GM12878 (cell line): ENCODE results near the gene DNAH5. TPM values are rescaled to one million over a fixed set of nuclear protein-coding genes. Genes with fewer than 3 reads are reported as not detected.

ENCODE experiments used
- BACH1 ChIP-seq: fragments of 450-650 bp; IDR thresholded peaks from 2 replicates; pipeline ENCODE4 v1.6.1; 2017; ENCODE audit warnings: mild to moderate bottlenecking, borderline replicate concordance
- BCLAF1 ChIP-seq: fragments of 450-650 bp; IDR thresholded peaks from 2 replicates; pipeline ENCODE4 v1.6.1; 2017; ENCODE audit warnings: antibody characterized with exemption, mild to moderate bottlenecking, moderate library complexity
- GATAD2B ChIP-seq: fragments of 450-650 bp; conservative IDR thresholded peaks from 2 replicates; pipeline ENCODE4 v1.6.1; 2017; ENCODE audit warnings: low read depth, mild to moderate bottlenecking, moderate library complexity
- HDAC2 ChIP-seq: fragments of 200-600 bp; sonication (generic); IDR thresholded peaks from 2 replicates; pipeline ENCODE4 v1.6.1; 2017
- MEF2B ChIP-seq: fragments of 450-650 bp; IDR thresholded peaks from 2 replicates; pipeline ENCODE4 v1.6.1; 2018; ENCODE audit warnings: mild to moderate bottlenecking, moderate library complexity; ENCODE audit not compliant: partially characterized antibody, poor library complexity, severe bottlenecking
- NFYB ChIP-seq: IDR thresholded peaks from 2 replicates; pipeline ENCODE4 v1.6.1; 2011; ENCODE audit warnings: low read depth, mild to moderate bottlenecking, low read length, improper control_type of control experiment, moderate library complexity; ENCODE audit not compliant: insufficient read depth
- USF1 ChIP-seq: IDR thresholded peaks from 2 replicates; pipeline ENCODE4 v1.6.1; 2011; ENCODE audit warnings: borderline replicate concordance, low read depth, mild to moderate bottlenecking, moderate library complexity, mixed read lengths, low read length; ENCODE audit not compliant: insufficient read depth; ENCODE audit errors: extremely low read length
- ZNF217 ChIP-seq: fragments of 450-650 bp; IDR thresholded peaks from 2 replicates; pipeline ENCODE4 v1.6.1; 2017; ENCODE audit warnings: antibody characterized with exemption, mild to moderate bottlenecking
- polyA plus RNA-seq, 11 experiments: library from polyadenylated mRNA; depleted of rRNA in 4 of 11; unstranded in 6 of 11; stranded (reverse) in 5 of 11; fragments of >200 nt; fragmentation: Nextera tagmentation in 4 of 11; fragmentation: Illumina TruSeq in 1 of 11; extraction: Ambion mirVana in 4 of 11; extraction: Trizol in 1 of 11; gene quantifications; 1 replicate in 1 of 11; 2 replicates in 10 of 11; pipeline versions ENCODE4 v1.2.1 to v1.2.3, GENCODE V29; 2011 to 2016; ENCODE audit warnings: inconsistent platforms in 2 of 11, missing spikeins in 2 of 11, low read depth in 1 of 11
- total RNA-seq, 4 experiments: library from RNA; depleted of rRNA in 3 of 4; stranded (reverse); fragments of >200 nt in 3 of 4; fragmentation: Illumina TruSeq in 1 of 4; extraction: Trizol in 1 of 4; gene quantifications; 2 replicates each; pipeline versions ENCODE4 v1.2.1 to v1.2.3, GENCODE V29; 2013 to 2021
- TF ChIP-seq, protein P1 (sequence below): fragments of 450-650 bp; IDR thresholded peaks from 2 replicates; pipeline ENCODE4 v1.6.1; 2017; ENCODE audit warnings: mild to moderate bottlenecking, low read depth, inconsistent platforms; ENCODE audit not compliant: poor library complexity, severe bottlenecking

The DNAH5 gene
- total and polyA plus RNA-seq, 10 of the 15 experiments (the other 5 are each of a cell fraction or from before 2014, with no cell fraction given), result under 0.01 to 0.30 (median 0.07) TPM; not detected in 7

DNA sequence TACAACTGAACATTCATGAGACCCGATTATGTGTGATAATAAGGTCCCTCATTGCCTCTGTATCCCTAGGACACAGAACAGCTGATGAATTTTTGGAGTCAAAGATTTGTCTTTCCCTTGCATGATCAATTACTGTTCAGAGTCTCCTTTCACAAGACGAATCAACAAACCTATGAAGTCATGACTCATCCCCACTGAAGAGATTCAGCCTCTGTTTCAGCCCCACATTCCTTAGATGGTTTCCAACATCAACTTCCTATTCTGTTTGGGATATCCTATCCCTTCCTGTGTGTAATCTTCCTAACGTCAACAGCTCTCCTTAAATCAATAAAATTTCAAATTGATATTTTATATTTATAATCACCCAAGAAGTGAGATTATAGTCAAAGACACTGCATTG lies 199.0 kb downstream of the DNAH5 start (continued):
- TF ChIP-seq BACH1, result no peak
- no peak for TF ChIP-seq ZNF217
- no peak for TF ChIP-seq HDAC2
- TF ChIP-seq BCLAF1, result no peak
- TF ChIP-seq, protein P1, sequence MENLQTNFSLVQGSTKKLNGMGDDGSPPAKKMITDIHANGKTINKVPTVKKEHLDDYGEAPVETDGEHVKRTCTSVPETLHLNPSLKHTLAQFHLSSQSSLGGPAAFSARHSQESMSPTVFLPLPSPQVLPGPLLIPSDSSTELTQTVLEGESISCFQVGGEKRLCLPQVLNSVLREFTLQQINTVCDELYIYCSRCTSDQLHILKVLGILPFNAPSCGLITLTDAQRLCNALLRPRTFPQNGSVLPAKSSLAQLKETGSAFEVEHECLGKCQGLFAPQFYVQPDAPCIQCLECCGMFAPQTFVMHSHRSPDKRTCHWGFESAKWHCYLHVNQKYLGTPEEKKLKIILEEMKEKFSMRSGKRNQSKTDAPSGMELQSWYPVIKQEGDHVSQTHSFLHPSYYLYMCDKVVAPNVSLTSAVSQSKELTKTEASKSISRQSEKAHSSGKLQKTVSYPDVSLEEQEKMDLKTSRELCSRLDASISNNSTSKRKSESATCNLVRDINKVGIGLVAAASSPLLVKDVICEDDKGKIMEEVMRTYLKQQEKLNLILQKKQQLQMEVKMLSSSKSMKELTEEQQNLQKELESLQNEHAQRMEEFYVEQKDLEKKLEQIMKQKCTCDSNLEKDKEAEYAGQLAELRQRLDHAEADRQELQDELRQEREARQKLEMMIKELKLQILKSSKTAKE, result no peak
- no peak for TF ChIP-seq GATAD2B
- no peak for TF ChIP-seq MEF2B
- no peak for TF ChIP-seq NFYB
- no peak for TF ChIP-seq USF1
